ENCODE data around the gene TOP2B. TPM values are rescaled to one million over a fixed set of nuclear protein-coding genes. Genes with fewer than 3 reads are reported as not detected.
A peak's percentile ranks its signal among the peaks of the same experiment; 100 is the strongest.

TOP2B gene
- total and polyA plus RNA-seq, 2 experiments from 2014 or later, result 36.7 to 58.4 TPM

- H3K27ac ChIP-seq, result no peak overlapping the region
- no peaks in the 10 kb centered on the region for H3F3A ChIP-seq (ENCODE audit: insufficient read depth)
- no peaks in the 10 kb centered on the region for H3K9me3 ChIP-seq (ENCODE audit: low read depth)
- in situ Hi-C loops (cut with MboI), result no loop called here
- WGBS, 2 experiments (ENCODE audit: low coverage in 1 of 2, low lambda C conversion rate in 2 of 2, missing lambda C conversion rate in 2 of 2), result 63 to 72% methylated on average over 8 of the region's 8 CpGs
- no peaks in the 10 kb centered on the region for H3K4me1 ChIP-seq (ENCODE audit: insufficient read depth)
- no peaks in the 10 kb centered on the region for H3K79me2 ChIP-seq (ENCODE audit: insufficient read depth)
- no peak for TF ChIP-seq EZH2 (IDR thresholded peaks at IDR 0.05; ENCODE audit: insufficient read depth, poor library complexity, severe bottlenecking)
- TF ChIP-seq EZH2phosphoT487 (IDR thresholded peaks at IDR 0.05; ENCODE audit: insufficient read depth, low read depth), result no peak
- H3K4me3 ChIP-seq, result no peak overlapping the region
- no peak overlapping the region for H3K9ac ChIP-seq
- no peaks in the 10 kb centered on the region for H3K9me2 ChIP-seq (ENCODE audit: insufficient read depth)
- no peak for DNase-seq
- no peaks in the 10 kb centered on the region for H3K27me3 ChIP-seq (replicated peaks; ENCODE audit: insufficient read depth)
- H3K4me2 ChIP-seq (ENCODE audit: unreplicated experiment), result no peak overlapping the region
- H2AFZ ChIP-seq, result no peak overlapping the region
- no peaks in the 10 kb centered on the region for H4K20me1 ChIP-seq (ENCODE audit: insufficient read depth)
- H3K36me3 ChIP-seq (ENCODE audit: low read depth), result no peaks in the 10 kb centered on the region
These were observed 9.1 kb upstream of the TOP2B start for GRCh38 chr3:25673738-25674298.

DNA sequence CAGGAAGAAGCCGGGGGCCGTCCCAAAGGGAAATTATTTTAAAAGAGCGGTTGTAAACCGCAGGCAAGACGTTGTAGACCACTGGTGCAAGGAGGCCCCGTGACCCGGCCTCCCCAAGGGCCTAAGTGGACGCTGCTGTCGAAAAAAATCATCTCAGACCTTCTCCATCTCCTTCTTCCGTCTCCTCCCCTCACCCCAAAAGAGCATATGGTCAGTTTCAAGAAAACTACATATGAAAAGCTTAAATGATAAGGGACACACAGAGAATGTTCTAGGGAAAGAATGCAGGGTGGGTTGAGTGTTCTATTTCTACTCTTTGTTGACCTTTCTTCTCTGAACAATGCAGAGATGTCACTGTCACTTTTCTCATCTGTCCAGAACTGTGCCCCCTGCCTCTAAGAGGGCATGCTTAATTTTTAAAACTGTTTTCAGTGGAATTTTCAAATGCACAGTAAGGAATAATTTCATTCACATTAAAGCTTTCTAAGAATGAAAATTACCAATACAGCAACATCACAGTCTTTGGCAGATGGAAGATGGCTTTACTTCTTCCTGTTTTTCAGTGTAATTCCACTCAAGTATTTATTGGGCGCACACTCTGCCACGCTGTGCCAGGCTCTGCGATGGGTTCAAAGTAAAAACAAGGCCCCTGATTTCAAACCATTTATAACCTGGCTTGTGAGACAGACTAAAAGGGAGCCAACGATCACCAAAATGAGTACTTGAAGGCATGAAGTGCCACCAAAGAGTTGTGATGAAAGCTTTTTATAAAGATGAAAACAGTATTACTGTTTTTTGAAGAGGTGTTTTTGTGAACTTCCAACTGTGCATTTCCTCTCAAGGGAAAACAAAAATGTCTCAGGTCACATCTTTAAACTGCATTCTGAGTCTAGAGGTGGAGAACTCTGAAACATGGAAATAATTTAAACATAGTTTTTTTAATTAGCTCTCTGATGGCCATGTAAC is 891 bp upstream of the TOP2B start:
- in situ Hi-C loops (cut with MboI), result no loop called here
- Histone ChIP-seq H3K9me3 (ENCODE audit: low read depth) (no peaks in the 10 kb centered on the region), H3K4me2 (ENCODE audit: unreplicated experiment) (peak overlapping the region; percentile 77), H3K27me3 (replicated peaks; ENCODE audit: insufficient read depth) (no peaks in the 10 kb centered on the region), H3K79me2 (ENCODE audit: insufficient read depth) (peaks cover 34% of the 10 kb centered on the region), H2AFZ (peak overlapping the region; percentile 89), H3K9ac (peak overlapping the region; percentile 92), H4K20me1 (ENCODE audit: insufficient read depth) (peaks cover 19% of the 10 kb centered on the region), H3K4me3 (peak overlapping the region; percentile 89), H3K9me2 (ENCODE audit: insufficient read depth) (no peaks in the 10 kb centered on the region), H3F3A (ENCODE audit: insufficient read depth) (peaks cover 20% of the 10 kb centered on the region), H3K27ac (peak overlapping the region; percentile 86), H3K36me3 (ENCODE audit: low read depth) (no peaks in the 10 kb centered on the region), H3K4me1 (ENCODE audit: insufficient read depth) (peaks cover 22% of the 10 kb centered on the region)
- WGBS, 2 experiments (ENCODE audit: low coverage in 1 of 2, low lambda C conversion rate in 2 of 2, missing lambda C conversion rate in 2 of 2), result 11 to 20% methylated on average over 9 to 14 of the region's 14 CpGs
- no peak for TF ChIP-seq EZH2 (IDR thresholded peaks at IDR 0.05; ENCODE audit: insufficient read depth, poor library complexity, severe bottlenecking)
- no peak for TF ChIP-seq EZH2phosphoT487 (IDR thresholded peaks at IDR 0.05; ENCODE audit: insufficient read depth, low read depth)
- peak; percentile 71 for DNase-seq

- H3K4me3 ChIP-seq, result peak overlapping the region; percentile 89
- peak overlapping the region; percentile 89 for H2AFZ ChIP-seq
- 0 to 1% methylated on average over 90 to 91 of the region's 115 CpGs for WGBS, 2 experiments (ENCODE audit: low coverage in 1 of 2, low lambda C conversion rate in 2 of 2, missing lambda C conversion rate in 2 of 2)
- peaks cover 20% of the 10 kb centered on the region for H3F3A ChIP-seq (ENCODE audit: insufficient read depth)
- peak; percentile 81 for DNase-seq
- peak overlapping the region; percentile 92 for H3K9ac ChIP-seq
- H4K20me1 ChIP-seq (ENCODE audit: insufficient read depth), result peaks cover 26% of the 10 kb centered on the region
- no peaks in the 10 kb centered on the region for H3K36me3 ChIP-seq (ENCODE audit: low read depth)
- no peak for TF ChIP-seq EZH2phosphoT487 (IDR thresholded peaks at IDR 0.05; ENCODE audit: insufficient read depth, low read depth)
- no peak for TF ChIP-seq EZH2 (IDR thresholded peaks at IDR 0.05; ENCODE audit: insufficient read depth, poor library complexity, severe bottlenecking)
- H3K9me2 ChIP-seq (ENCODE audit: insufficient read depth), result no peaks in the 10 kb centered on the region
- peaks cover 48% of the 10 kb centered on the region for H3K79me2 ChIP-seq (ENCODE audit: insufficient read depth)
- H3K9me3 ChIP-seq (ENCODE audit: low read depth), result no peaks in the 10 kb centered on the region
- H3K27ac ChIP-seq, result peak overlapping the region; percentile 86
- in situ Hi-C loops (cut with MboI), result no loop called here
- H3K4me1 ChIP-seq (ENCODE audit: insufficient read depth), result peaks cover 28% of the 10 kb centered on the region
- peak overlapping the region; percentile 90 for H3K4me2 ChIP-seq (ENCODE audit: unreplicated experiment)
- H3K27me3 ChIP-seq (replicated peaks; ENCODE audit: insufficient read depth), result no peaks in the 10 kb centered on the region
These were observed 567 bp downstream of the TOP2B start for GRCh38 chr3:25663869-25664811.

Data from GM23248 (cell line).